ENCODE data around the gene PCGF2. TPM values are rescaled to one million over a fixed set of nuclear protein-coding genes. Genes with fewer than 3 reads are reported as not detected.

Gene PCGF2
- total RNA-seq, 2 experiments from 2014 or later: 1.6 to 1.7 TPM

GRCh38 chr17:38733982-38734973 lies 13.9 kb downstream of the PCGF2 start:
- peaks cover 48% of the 10 kb centered on the region for H3K4me1 Mint-ChIP-seq
- H3K36me3 Mint-ChIP-seq (ENCODE audit: low read depth): peaks cover 14% of the 10 kb centered on the region
- ATAC-seq: peak; percentile 18
- H3K27me3 Mint-ChIP-seq: no peaks in the 10 kb centered on the region
- intact Hi-C loops (cut with DNase I, micrococcal nuclease): loop anchor here (2.0 to 10.0 kb wide), 4 partner anchors 17 to 309 kb away; partner anchors contain the start of genes ARHGAP23 (in 1 of the 2) and SRCIN1 (in 1 of the 2)
- CTCF ChIA-PET: interaction anchor here (0.5 to 3.5 kb wide), 21 partner anchors 12 to 441 kb away, joined by 3 to 35 read pairs (median 4); no protein-coding TSS in a partner anchor
- H3K4me3 Mint-ChIP-seq: peak overlapping the region; percentile 22
- H3K9me3 Mint-ChIP-seq (ENCODE audit: low read depth): no peaks in the 10 kb centered on the region
- peak overlapping the region; percentile 92 for H3K27ac Mint-ChIP-seq
- POLR2A ChIA-PET: interaction anchor here (0.7 kb wide), 1 partner anchor 67 kb away, joined by 4 read pairs; no protein-coding TSS in a partner anchor
- DNase-seq: peak; percentile 59

DNA sequence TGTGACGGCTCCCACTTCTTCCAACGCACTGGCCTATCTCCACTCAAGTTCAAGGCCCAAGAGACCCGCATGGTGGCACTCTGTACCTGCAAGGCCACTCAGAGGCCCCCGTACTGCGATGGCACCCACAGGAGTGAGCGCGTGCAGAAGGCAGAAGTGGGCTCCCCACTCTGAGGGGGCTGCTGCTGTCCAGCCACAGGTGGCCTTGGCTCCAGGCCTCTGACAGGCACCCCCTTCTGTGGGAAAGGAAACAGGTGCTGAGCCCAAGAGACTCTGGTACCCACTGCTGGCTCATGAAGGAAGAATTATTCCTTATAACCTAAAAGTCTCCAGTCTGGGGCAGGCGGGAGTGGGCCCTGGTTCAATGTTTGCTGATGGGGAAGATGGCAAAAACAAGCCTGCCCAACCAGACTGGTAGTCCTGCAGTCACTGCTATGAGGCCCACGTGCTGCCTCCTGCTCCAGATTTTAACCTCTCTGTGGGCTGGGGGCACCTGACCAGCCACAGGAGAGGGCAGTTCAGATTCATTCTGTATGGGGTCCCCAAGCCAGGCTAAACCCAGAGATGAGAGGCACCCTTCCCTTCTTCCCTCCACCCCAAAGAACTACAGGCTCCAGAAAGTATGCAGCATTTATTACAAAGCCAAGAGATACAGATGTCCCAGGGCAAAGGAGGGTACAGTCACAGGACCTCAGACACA lies 14.7 kb downstream of the PCGF2 start:
- peak overlapping the region; percentile 5 for H3K4me3 Mint-ChIP-seq
- H3K9me3 Mint-ChIP-seq (ENCODE audit: low read depth): no peaks in the 10 kb centered on the region
- intact Hi-C loops (cut with DNase I, micrococcal nuclease): loop anchor here (10.0 kb wide), 2 partner anchors 129 to 309 kb away; partner anchors contain the start of genes ARHGAP23 (in 1 of the 2) and SRCIN1 (in 1 of the 2)
- DNase-seq (no peak), ATAC-seq (no peak)
- peaks cover 56% of the 10 kb centered on the region for H3K4me1 Mint-ChIP-seq
- H3K27ac Mint-ChIP-seq: peak overlapping the region; percentile 92
- no peaks in the 10 kb centered on the region for H3K27me3 Mint-ChIP-seq
- ChIA-PET POLR2A (interaction anchor here (0.7 kb wide), 1 partner anchor 66 kb away, joined by 4 read pairs; no protein-coding TSS in a partner anchor), CTCF (interaction anchor here (1.4 to 3.5 kb wide), 5 partner anchors 16 to 66 kb away, joined by 4 to 35 read pairs (median 17); no protein-coding TSS in a partner anchor)
- H3K36me3 Mint-ChIP-seq (ENCODE audit: low read depth): peaks cover 16% of the 10 kb centered on the region

DNA sequence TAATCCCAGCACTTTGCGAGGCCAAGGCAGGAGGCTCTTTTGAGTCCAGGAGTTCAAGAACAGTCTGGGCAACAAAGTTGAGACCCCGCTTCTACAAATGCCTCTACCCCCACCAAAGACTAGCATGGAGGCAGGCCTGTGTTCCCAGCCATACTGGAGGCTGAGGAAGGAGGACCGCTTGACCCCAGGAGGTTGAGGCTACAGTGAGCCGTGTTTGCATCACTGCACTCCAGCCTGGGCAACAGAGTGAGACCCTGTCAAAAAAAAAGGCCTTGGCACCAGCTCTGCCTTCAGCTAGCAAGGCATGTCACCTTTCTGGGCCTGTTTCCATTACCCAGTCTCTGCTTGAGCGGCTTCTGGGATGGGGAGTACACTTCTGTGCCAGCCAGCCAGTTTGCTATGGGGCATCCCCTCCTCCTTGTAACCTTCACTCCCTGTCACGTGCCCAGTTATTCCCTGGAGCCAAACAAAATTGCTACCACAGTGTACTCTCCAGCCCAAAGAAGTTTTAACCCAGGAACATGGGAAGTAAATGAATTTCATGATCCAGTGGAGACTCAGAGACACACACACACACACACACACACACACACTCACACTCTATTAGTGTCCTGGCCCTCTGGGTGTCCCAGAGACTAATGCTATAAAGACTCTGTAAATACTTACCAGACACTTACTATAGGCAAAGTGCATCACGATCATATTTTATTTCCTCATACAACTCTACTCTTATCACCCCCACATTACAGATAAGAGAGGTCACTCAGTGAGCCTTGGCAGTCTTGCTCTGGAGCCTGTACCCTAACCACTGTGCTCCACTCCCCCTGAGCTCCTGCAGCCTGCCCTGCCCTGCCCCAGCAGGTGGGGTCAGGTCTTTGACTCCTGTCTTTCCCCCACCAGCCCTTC lies 15.5 kb downstream of the PCGF2 start:
- ChIA-PET CTCF (interaction anchor here (1.1 to 3.3 kb wide), 5 partner anchors 26 to 65 kb away, joined by 3 to 23 read pairs (median 10); no protein-coding TSS in a partner anchor), POLR2A (no interaction called here)
- peak overlapping the region; percentile 91 for H3K4me3 Mint-ChIP-seq
- peaks cover 24% of the 10 kb centered on the region for H3K36me3 Mint-ChIP-seq (ENCODE audit: low read depth)
- peak overlapping the region; percentile 75 for H3K27ac Mint-ChIP-seq
- intact Hi-C loops (cut with DNase I, micrococcal nuclease): loop anchor here (10.0 kb wide), 2 partner anchors 128 to 308 kb away; partner anchors contain the start of genes ARHGAP23 (in 1 of the 2) and SRCIN1 (in 1 of the 2)
- ATAC-seq (no peak), DNase-seq (no peak)
- H3K9me3 Mint-ChIP-seq (ENCODE audit: low read depth): no peaks in the 10 kb centered on the region
- peaks cover 64% of the 10 kb centered on the region for H3K4me1 Mint-ChIP-seq
- no peaks in the 10 kb centered on the region for H3K27me3 Mint-ChIP-seq

- no peak for ATAC-seq
- ChIA-PET POLR2A (interaction anchor here (0.6 to 1.8 kb wide), 3 partner anchors 22 to 379 kb away, joined by 3 to 6 read pairs (median 3); no protein-coding TSS in a partner anchor), CTCF (interaction anchor here (0.6 to 2.5 kb wide), 11 partner anchors 15 to 672 kb away, joined by 3 to 23 read pairs (median 4); no protein-coding TSS in a partner anchor)
- Mint-ChIP-seq H3K36me3 (ENCODE audit: low read depth) (peaks cover 24% of the 10 kb centered on the region), H3K4me3 (peak overlapping the region; percentile 91), H3K27ac (peak overlapping the region; percentile 75), H3K4me1 (peaks cover 73% of the 10 kb centered on the region), H3K9me3 (ENCODE audit: low read depth) (no peaks in the 10 kb centered on the region), H3K27me3 (no peaks in the 10 kb centered on the region)
- DNase-seq: no peak
- intact Hi-C loops (cut with DNase I, micrococcal nuclease): loop anchor here (2.0 to 10.0 kb wide), 3 partner anchors 125 to 307 kb away; partner anchors contain the start of genes ARHGAP23 (in 1 of the 2) and SRCIN1 (in 1 of the 2)
Observed at GRCh38 chr17:38731526-38732294, 16.4 kb downstream of the PCGF2 start.

GRCh38 chr17:38730526-38731379 lies 17.4 kb downstream of the PCGF2 start:
- Mint-ChIP-seq H3K9me3 (ENCODE audit: low read depth) (no peaks in the 10 kb centered on the region), H3K4me1 (peaks cover 79% of the 10 kb centered on the region), H3K27ac (peak overlapping the region; percentile 93), H3K36me3 (ENCODE audit: low read depth) (peaks cover 26% of the 10 kb centered on the region), H3K27me3 (no peaks in the 10 kb centered on the region), H3K4me3 (peak overlapping the region; percentile 91)
- CTCF ChIA-PET: interaction anchor here (0.6 to 2.5 kb wide), 8 partner anchors 16 to 673 kb away, joined by 3 to 23 read pairs (median 6); no protein-coding TSS in a partner anchor
- peak; percentile 51 for DNase-seq
- POLR2A ChIA-PET: interaction anchor here (0.6 to 1.8 kb wide), 3 partner anchors 21 to 378 kb away, joined by 3 to 6 read pairs (median 3); no protein-coding TSS in a partner anchor
- intact Hi-C loops (cut with DNase I, micrococcal nuclease): loop anchor here (1.0 to 10.0 kb wide), 9 partner anchors 17 to 423 kb away; partner anchors contain the start of genes ARHGAP23 (in 1 of the 2), PIP4K2B (in 1 of the 2), PSMB3 (in 1 of the 2) and SRCIN1 (in 1 of the 2)
- ATAC-seq: no peak

DNA sequence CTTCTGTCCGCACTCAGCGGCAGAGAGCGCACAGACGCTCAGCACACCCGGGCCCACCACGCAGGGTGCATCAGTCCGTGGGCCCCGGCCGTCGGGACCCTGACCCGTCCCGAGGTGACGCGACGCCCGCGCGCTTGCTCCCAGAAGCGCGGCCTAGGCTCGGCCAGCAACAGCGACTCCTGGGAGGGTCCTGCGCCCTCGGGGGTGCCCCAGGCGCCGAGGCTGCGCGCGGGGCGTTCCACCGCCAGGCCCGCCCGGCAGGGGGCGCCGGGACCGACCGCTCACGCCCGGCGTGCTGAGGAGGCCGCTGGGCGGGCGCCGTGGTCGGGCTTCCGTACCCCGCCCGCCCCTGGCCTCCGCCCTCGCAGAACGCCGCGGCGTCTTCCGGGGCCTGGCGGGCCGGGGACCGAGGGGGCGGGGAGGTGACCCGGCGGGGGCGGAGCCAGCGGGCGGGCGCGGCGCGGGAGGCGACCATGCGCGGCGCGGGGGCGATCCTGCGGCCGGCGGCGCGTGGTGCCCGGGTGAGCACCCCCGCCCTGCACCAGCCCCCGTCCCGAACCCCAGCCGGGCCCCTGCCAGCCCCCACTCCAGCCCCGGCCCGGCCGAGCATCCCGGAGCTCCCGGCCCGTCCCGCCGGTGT lies 18.1 kb downstream of the PCGF2 start, which contains the start of gene CISD3:
Gene CISD3, plus strand, starts transcription at position 456 of the 640 bp plus-strand sequence. Its CDS starts 18 bp downstream, at position 474.
- ATAC-seq (peak; percentile 66), DNase-seq (peak; percentile 92)
- POLR2A ChIA-PET: interaction anchor here (1.8 kb wide), 1 partner anchor 54 kb away, joined by 6 read pairs; no protein-coding TSS in a partner anchor
- Mint-ChIP-seq H3K27me3 (no peaks in the 10 kb centered on the region), H3K4me1 (peaks cover 81% of the 10 kb centered on the region), H3K4me3 (peak within 1 kb of the TSS; percentile 91), H3K9me3 (ENCODE audit: low read depth) (no peaks in the 10 kb centered on the region), H3K27ac (peak within 1 kb of the TSS; percentile 100), H3K36me3 (ENCODE audit: low read depth) (peaks cover 33% of the 10 kb centered on the region)
- CTCF ChIA-PET: interaction anchor here (1.2 to 1.6 kb wide), 2 partner anchors 16 to 23 kb away, joined by 3 to 7 read pairs; no protein-coding TSS in a partner anchor
- intact Hi-C loops (cut with DNase I, micrococcal nuclease): loop anchor here (1.0 to 10.0 kb wide), 10 partner anchors 17 to 1422 kb away; partner anchors contain the start of genes ARHGAP23 (in 1 of the 2), PIP4K2B (in 1 of the 2), PSMB3 (in 1 of the 2) and SRCIN1 (in 1 of the 2)

- Mint-ChIP-seq H3K9me3 (ENCODE audit: low read depth) (no peaks in the 10 kb centered on the region), H3K4me1 (peaks cover 79% of the 10 kb centered on the region), H3K27ac (peak overlapping the region; percentile 100), H3K4me3 (peak overlapping the region; percentile 69), H3K36me3 (ENCODE audit: low read depth) (peaks cover 36% of the 10 kb centered on the region), H3K27me3 (no peaks in the 10 kb centered on the region)
- intact Hi-C loops (cut with DNase I, micrococcal nuclease): loop anchor here in 1 of 2 experiments (5.0 kb wide), 1 partner anchor 1423 kb away; no protein-coding TSS in a partner anchor
- DNase-seq (no peak), ATAC-seq (no peak)
- ChIA-PET CTCF (interaction anchor here (0.6 to 2.1 kb wide), 10 partner anchors 12 to 424 kb away, joined by 3 to 16 read pairs (median 5); no protein-coding TSS in a partner anchor), POLR2A (interaction anchor here (1.1 to 1.8 kb wide), 3 partner anchors 20 to 23 kb away, joined by 3 to 4 read pairs (median 3); partner anchors contain the start of gene PSMB3)
Observed at GRCh38 chr17:38729368-38729885, 18.7 kb downstream of the PCGF2 start.
